Body of pancreas (tissue), 4 donors: ENCODE results near the gene IGLL5.

Source experiments
- CTCF ChIP-seq, 7 experiments: fragments of 450-650 bp in 4 of 7; fragments of 200-600 bp in 3 of 7; sonication (generic) in 3 of 7; IDR thresholded peaks; one replicate each; pipeline ENCODE4 v1.5.1; 2016 to 2019; ENCODE audit warnings: antibody characterized with exemption in 7 of 7
- POLR2A ChIP-seq, 3 donors: fragments of 450-650 bp; IDR thresholded peaks; one replicate each; pipeline ENCODE4 v1.6.1; 2016; ENCODE audit warnings: antibody characterized with exemption in 3 of 3, mild to moderate bottlenecking in 2 of 3

GRCh38 chr22:22879675-22880155 is 7.9 kb upstream of the IGLL5 start:
- no peak for TF ChIP-seq CTCF (IDR thresholded peaks at IDR 0.05)
- TF ChIP-seq POLR2A (IDR thresholded peaks at IDR 0.05), result no peak
